ENCODE measurements around the gene SMCO4. TPM values are rescaled to one million over a fixed set of nuclear protein-coding genes. Genes with fewer than 3 reads are reported as not detected.
A peak's percentile ranks its signal among the peaks of the same experiment; 100 is the strongest.
"Not testable (repeated sequence)": the region's sequence is repeated elsewhere in the genome, so short reads cannot be mapped to it uniquely, and the experiment has no call there.

SMCO4 gene, protein sequence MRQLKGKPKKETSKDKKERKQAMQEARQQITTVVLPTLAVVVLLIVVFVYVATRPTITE
- 21.3 to 38.6 TPM (median 24.0 TPM) in 3 replicates for total RNA-seq
- long read RNA-seq, transcript SMCO4-201 (3 exons, 1,104 nt) = major isoform, 18 of 26 reads
- long read RNA-seq, partial matches to known transcripts = 0 of 26 reads
- long read RNA-seq, other reads (novel, unspliced or antisense) = 8 of 26 reads

DNA sequence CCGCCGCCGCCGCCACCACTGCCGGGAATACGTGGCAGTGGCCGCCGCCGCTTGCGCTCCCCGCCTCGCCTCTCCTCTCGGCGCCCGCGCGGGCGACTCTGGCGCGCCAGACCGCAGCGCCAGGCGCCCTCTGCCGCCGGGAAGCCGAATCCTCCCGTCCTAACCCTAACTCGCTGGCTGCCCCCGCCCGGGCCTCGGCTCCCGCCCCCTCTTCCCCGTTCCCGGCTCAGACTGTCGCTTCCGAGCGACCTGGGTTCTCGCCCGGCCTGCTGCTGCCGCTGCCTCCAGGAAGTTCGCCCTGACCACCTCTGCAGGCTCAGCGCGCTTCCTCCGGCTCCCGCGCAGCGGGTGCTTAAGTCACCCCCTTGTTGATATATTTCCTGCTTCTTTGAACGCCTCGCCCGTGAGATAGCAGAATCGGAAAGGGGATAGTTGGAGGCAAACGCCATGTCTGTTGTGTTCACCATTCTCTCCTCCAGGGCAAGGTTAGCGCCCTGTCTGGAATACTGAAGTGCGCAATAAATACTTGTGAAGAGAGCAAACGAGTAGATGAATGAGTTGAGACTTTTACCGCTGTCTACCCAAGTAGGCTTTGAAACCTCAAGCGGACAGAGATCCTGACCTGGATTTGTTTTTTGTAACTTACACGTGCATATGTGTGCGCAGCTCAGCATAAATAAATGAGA is at the start of gene SMCO4:
Gene SMCO4 (minus strand): TSS at position 100 of the 686 bp plus-strand sequence. CDS start 64,202 bp downstream, outside the sequence.
- DNase-seq (ENCODE audit: low spot score) = no peak
- Mint-ChIP-seq H3K9me3 (ENCODE audit: low read depth) (no peaks in the 10 kb centered on the region), H3K4me3 (ENCODE audit: unreplicated experiment) (peak within 1 kb of the TSS; percentile 84)

GRCh38 chr11:93591247-93591898 is 48.2 kb upstream of the SMCO4 start:
- TF ChIP-seq, protein P1, sequence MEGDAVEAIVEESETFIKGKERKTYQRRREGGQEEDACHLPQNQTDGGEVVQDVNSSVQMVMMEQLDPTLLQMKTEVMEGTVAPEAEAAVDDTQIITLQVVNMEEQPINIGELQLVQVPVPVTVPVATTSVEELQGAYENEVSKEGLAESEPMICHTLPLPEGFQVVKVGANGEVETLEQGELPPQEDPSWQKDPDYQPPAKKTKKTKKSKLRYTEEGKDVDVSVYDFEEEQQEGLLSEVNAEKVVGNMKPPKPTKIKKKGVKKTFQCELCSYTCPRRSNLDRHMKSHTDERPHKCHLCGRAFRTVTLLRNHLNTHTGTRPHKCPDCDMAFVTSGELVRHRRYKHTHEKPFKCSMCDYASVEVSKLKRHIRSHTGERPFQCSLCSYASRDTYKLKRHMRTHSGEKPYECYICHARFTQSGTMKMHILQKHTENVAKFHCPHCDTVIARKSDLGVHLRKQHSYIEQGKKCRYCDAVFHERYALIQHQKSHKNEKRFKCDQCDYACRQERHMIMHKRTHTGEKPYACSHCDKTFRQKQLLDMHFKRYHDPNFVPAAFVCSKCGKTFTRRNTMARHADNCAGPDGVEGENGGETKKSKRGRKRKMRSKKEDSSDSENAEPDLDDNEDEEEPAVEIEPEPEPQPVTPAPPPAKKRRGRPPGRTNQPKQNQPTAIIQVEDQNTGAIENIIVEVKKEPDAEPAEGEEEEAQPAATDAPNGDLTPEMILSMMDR (IDR thresholded peaks at IDR 0.05) = no peak
- no peak for DNase-seq (ENCODE audit: low spot score)
- H3K9me3 Mint-ChIP-seq (ENCODE audit: low read depth) = no peaks in the 10 kb centered on the region
- H3K27ac Mint-ChIP-seq (ENCODE audit: unreplicated experiment) = peak overlapping the region; percentile 37
- H3K4me3 Mint-ChIP-seq (ENCODE audit: unreplicated experiment) = no peak overlapping the region
- no peaks in the 10 kb centered on the region for H3K27me3 Mint-ChIP-seq (ENCODE audit: low read depth)
- H3K36me3 Mint-ChIP-seq (ENCODE audit: low read depth) = no peaks in the 10 kb centered on the region
- H3K4me1 Mint-ChIP-seq (ENCODE audit: low read depth) = peaks cover 5% of the 10 kb centered on the region

More for the DNA sequence above, at the start of gene SMCO4:
- Mint-ChIP-seq H3K27me3 (ENCODE audit: low read depth) (peaks cover 2% of the 10 kb centered on the region), H3K36me3 (ENCODE audit: low read depth) (no peaks in the 10 kb centered on the region), H3K27ac (ENCODE audit: unreplicated experiment) (peak within 1 kb of the TSS; percentile 89), H3K4me1 (ENCODE audit: low read depth) (peaks cover 34% of the 10 kb centered on the region)
- TF ChIP-seq, protein P1 (IDR thresholded peaks at IDR 0.05) = peak; percentile 85

- H3K27ac Mint-ChIP-seq (ENCODE audit: unreplicated experiment) = no peak overlapping the region
- H3K27me3 Mint-ChIP-seq (ENCODE audit: low read depth) = no peaks in the 10 kb centered on the region
- no peak for DNase-seq (ENCODE audit: low spot score)
- H3K4me1 Mint-ChIP-seq (ENCODE audit: low read depth) = peaks cover 10% of the 10 kb centered on the region
- no peaks in the 10 kb centered on the region for H3K36me3 Mint-ChIP-seq (ENCODE audit: low read depth)
- no peaks in the 10 kb centered on the region for H3K9me3 Mint-ChIP-seq (ENCODE audit: low read depth)
- no peak overlapping the region for H3K4me3 Mint-ChIP-seq (ENCODE audit: unreplicated experiment)
- TF ChIP-seq, protein P1 (IDR thresholded peaks at IDR 0.05) = no peak
Measured at GRCh38 chr11:93589347-93589746, 46.2 kb upstream of the SMCO4 start.

DNA sequence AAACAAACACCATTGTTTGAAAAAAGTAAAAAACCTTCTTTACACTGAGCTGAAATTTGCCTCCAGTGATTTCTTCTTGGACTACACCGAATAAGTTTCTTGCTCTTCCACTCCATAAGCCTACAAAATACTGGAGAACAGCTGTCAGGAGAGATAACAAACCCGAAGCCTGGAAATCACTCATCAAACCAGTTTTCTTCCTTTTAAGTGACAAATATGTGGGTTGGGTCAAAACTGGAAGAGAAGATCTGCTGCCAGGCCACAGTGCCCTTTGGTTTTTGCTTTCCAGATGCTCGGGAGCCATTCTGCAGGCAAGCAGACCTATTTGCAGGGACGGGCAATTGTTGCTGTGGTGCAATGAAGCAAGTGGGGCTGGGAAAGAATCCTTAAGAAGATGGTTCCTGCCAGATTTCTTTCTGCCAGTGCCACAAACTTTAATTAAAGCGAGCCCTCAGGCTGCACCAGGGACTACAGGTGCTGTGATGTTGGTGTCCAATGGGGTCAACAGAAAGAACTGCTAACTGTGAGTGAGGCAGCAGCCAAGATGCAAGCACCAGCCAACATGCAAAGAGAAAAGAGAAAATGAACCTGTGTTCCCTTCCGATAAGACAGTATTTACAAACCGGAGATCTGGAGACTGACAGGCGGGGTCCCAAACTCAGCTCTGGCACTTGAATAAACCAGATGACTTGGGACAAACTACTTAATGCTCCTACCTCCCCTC is 44.8 kb upstream of the SMCO4 start:
- TF ChIP-seq, protein P1 (IDR thresholded peaks at IDR 0.05) = no peak
- H3K4me1 Mint-ChIP-seq (ENCODE audit: low read depth) = peaks cover 10% of the 10 kb centered on the region
- DNase-seq (ENCODE audit: low spot score) = no peak
- H3K4me3 Mint-ChIP-seq (ENCODE audit: unreplicated experiment) = no peak overlapping the region
- H3K9me3 Mint-ChIP-seq (ENCODE audit: low read depth) = no peaks in the 10 kb centered on the region
- H3K36me3 Mint-ChIP-seq (ENCODE audit: low read depth) = no peaks in the 10 kb centered on the region
- no peaks in the 10 kb centered on the region for H3K27me3 Mint-ChIP-seq (ENCODE audit: low read depth)
- no peak overlapping the region for H3K27ac Mint-ChIP-seq (ENCODE audit: unreplicated experiment)

- not testable (repeated sequence) for H3K9me3 Mint-ChIP-seq (ENCODE audit: low read depth); H3K4me3 Mint-ChIP-seq (ENCODE audit: unreplicated experiment); DNase-seq (ENCODE audit: low spot score); H3K36me3 Mint-ChIP-seq (ENCODE audit: low read depth); H3K27ac Mint-ChIP-seq (ENCODE audit: unreplicated experiment); H3K27me3 Mint-ChIP-seq (ENCODE audit: low read depth)
- peaks cover 10% of the 10 kb centered on the region for H3K4me1 Mint-ChIP-seq (ENCODE audit: low read depth)
Measured at GRCh38 chr11:93587425-93587824, 44.2 kb upstream of the SMCO4 start.

All from chondrocyte (in vitro differentiated cells).